C4-2B (cell line): ENCODE measurements around the gene ENAH.

Source experiments
- ZFX ChIP-seq: fragments of 450-650 bp; IDR thresholded peaks from 2 replicates; pipeline ENCODE4 v1.6.1; 2017
- TF ChIP-seq, protein P1 (sequence below): fragments of 450-650 bp; conservative IDR thresholded peaks from 2 replicates; pipeline ENCODE4 v1.5.1; 2017; ENCODE audit warnings: mild to moderate bottlenecking

DNA sequence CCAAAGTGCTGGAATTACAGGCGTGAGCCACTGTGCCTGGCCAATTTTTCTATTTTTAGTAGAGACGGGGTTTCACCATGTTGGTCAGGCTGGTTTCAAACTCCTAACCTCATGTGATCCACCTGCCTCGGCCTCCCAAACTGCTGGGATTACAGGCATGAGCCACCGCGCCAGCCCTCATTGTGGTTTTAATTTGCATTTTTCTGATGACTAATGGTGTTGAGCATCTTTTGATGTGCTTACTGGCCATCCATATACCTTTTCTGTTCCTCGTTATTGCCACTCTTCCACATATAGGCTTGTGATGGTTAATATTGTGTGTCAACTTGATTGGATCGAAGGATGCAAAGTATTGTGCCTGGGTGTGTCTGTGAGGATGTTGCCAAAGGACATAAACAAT, 17.4 kb upstream of the ENAH start:
- TF ChIP-seq, protein P1, sequence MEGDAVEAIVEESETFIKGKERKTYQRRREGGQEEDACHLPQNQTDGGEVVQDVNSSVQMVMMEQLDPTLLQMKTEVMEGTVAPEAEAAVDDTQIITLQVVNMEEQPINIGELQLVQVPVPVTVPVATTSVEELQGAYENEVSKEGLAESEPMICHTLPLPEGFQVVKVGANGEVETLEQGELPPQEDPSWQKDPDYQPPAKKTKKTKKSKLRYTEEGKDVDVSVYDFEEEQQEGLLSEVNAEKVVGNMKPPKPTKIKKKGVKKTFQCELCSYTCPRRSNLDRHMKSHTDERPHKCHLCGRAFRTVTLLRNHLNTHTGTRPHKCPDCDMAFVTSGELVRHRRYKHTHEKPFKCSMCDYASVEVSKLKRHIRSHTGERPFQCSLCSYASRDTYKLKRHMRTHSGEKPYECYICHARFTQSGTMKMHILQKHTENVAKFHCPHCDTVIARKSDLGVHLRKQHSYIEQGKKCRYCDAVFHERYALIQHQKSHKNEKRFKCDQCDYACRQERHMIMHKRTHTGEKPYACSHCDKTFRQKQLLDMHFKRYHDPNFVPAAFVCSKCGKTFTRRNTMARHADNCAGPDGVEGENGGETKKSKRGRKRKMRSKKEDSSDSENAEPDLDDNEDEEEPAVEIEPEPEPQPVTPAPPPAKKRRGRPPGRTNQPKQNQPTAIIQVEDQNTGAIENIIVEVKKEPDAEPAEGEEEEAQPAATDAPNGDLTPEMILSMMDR: no peak
- TF ChIP-seq ZFX: no peak
